RWPE1 (cell line): ENCODE results near the gene TSPAN4.

Experiments
- CTCF ChIA-PET: fragments of 350-600 bp; sonication (Branson Sonifier 250); formaldehyde crosslinking; extraction: SDS; loops from one replicate; lab custom pipeline; 2021; lab: Yijun Ruan, JAX
- POLR2A ChIA-PET: fragments of 400-600 bp; formaldehyde crosslinking; extraction: SDS; loops from one replicate; lab custom pipeline; 2020; ENCODE audit warnings: antibody characterized with exemption; ENCODE audit not compliant: low non-redundant PET; lab: Yijun Ruan, JAX
- DNase-seq: peaks from one replicate; pipeline ENCODE4 v3.0.0; 2012; ENCODE audit warnings: low spot score
- H3K27ac ChIP-seq: fragments of 450-650 bp; 2 replicates; pipeline ENCODE4 v1.5.1; 2017
- CTCF ChIP-seq: fragments of 450-650 bp; conservative IDR thresholded peaks from 2 replicates; pipeline ENCODE4 v1.5.1; 2017; ENCODE audit warnings: low read depth, mild to moderate bottlenecking

TSPAN4 gene

DNA sequence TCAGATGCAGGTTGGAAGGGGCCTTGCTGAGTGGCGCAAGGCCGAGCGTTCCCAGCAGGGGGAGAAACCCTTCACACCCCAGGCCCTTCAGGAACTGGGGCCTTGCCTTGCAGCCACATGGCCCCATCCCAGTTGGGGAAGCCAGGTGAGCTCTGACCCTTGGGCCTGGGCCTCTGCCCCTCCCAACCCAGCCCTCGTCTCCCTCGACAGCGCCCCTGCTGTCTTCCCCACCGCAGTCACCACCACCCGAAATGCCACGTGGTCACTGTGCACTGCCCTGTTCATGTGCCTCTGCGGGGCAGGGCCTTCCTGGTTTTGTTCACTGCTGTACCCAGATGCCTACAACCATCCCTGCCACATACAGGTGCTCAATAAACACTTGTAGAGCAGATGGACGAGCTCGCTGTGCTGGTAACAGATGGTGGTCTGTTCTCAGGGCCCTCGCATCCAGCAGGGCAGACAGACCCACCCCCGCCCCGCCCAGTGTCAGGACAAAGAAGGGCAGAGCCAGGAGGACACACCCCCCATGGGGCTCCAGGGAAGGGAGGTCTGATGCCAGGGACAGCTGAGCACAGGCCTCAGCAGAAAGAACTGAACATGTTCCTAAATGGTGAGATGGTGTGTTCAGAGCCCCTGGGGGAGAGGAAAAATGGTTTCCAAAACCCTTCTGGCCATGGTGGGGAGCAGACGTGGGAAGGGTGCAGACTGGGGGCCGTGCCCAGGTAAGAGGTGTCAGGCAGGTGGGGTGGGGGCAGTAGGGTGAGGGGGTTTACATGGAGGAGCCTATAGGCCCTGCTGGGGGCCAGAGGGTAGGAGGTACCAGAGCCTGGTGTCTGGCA is 4.0 kb upstream of the TSPAN4 start:
- no peak for TF ChIP-seq CTCF
- ChIA-PET CTCF (no interaction called here), POLR2A (interaction anchor here (1.0 kb wide), 1 partner anchor 18 kb away, joined by 3 read pairs; no protein-coding TSS in a partner anchor)
- no peak for DNase-seq
- peak overlapping the region; percentile 99 for H3K27ac ChIP-seq

DNA sequence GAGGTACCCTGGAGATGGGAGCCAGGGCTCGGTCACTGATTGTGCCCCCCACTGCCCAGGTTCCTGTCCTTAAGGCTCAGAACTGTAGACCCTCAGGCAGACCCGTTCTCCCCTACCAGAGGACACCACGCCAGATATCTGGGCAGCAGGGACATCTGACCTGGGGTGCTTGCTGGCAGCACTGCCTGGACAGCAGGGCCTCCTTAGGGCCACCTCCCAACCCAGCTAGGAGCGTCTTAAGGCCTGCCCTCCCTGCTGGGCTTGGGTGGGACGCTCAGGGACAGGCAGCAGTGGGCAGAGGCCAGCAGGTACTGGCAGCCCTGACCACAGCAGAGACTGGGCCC is 3.4 kb upstream of the TSPAN4 start:
- POLR2A ChIA-PET, result no interaction called here
- peak overlapping the region; percentile 99 for H3K27ac ChIP-seq
- no peak for TF ChIP-seq CTCF

DNA sequence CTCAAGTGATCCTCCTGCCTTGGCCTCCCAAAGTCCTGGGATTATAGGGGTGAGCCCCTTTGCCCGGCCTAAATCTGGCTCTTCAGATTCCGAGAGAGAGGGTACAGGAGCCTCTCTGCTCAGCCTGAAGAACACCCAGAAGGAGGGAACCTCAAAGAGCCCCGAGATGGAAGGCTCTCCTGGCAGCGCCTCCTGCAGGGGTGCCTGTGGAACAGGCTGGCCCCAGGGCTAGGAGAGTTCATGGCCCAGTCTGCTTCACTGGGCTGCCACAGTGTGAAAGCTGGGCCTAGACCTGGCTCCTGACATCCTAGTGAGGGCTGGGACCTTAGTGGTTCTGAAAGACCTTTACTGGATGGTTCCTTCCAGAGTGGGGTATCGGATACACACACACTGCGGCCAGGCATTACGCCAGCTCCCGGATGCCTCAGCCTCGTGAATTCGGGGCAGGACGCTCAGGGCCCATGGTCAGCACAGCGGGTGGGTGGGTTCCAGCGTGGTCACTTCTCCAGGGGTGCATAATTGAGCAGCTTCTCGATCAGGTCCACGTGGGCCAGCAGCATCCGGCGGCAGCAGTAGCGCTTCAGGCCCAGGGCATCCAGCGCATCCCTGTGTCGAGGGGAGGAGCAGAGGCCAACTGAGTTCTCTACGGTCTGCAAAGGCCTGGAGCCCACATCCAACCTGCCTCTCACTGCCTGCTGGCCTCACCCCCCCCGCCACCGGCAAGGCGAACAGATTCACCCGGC is 2.6 kb upstream of the TSPAN4 start:
- DNase-seq, result no peak
- ChIA-PET POLR2A (no interaction called here), CTCF (interaction anchor here (0.6 kb wide), 2 partner anchors 212 to 313 kb away, joined by 3 read pairs; no protein-coding TSS in a partner anchor)
- peak overlapping the region; percentile 99 for H3K27ac ChIP-seq
- peak; percentile 18; the same call in 1 of the 2 replicates for TF ChIP-seq CTCF

More for the DNA sequence above, 3.4 kb upstream of the TSPAN4 start:
- CTCF ChIA-PET, result no interaction called here
- no peak for DNase-seq

- no peak for TF ChIP-seq CTCF
- ChIA-PET CTCF (no interaction called here), POLR2A (interaction anchor here (1.3 kb wide), 1 partner anchor 23 kb away, joined by 4 read pairs; the partner anchor contains the start of gene PNPLA2)
- DNase-seq, result no peak
- peak overlapping the region; percentile 99 for H3K27ac ChIP-seq
Measured at GRCh38 chr11:841981-842369, 677 bp upstream of the TSPAN4 start.

DNA sequence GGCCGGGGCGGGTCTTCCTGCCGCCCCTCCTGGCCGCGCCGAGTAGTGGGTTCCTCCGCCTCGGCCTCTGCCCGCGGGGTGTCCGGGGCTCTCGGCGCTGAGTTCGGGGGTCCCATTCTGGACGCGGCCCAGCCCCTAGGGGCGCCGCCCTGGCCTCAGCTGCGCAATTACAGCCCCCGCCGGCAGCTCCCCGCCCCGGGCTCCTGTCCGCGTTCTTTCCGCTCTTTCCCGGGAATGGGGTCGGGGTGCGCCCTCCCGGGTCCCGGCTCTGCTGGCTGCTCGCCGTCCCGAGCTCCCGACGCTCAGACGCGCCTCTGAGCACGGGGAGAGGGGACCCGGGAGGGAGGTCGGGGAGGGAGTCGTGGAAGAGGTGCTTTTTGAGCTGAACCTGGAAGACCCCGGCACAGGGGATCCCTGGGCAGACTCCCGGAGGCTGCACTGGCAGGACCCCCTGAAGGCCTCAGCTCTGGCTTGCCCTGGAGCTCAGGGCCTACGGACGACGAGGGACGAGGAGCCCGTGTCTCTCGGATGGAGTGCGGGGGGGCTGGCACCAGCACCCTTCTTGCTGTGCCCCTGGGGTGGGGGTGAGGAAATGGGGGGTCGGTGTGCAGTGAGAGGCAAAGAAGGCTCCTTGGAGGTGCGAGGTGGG is 558 bp downstream of the TSPAN4 start:
- no peak for DNase-seq
- ChIA-PET POLR2A (interaction anchor here (0.5 to 1.7 kb wide), 7 partner anchors 9 to 235 kb away, joined by 3 to 7 read pairs (median 4); partner anchors contain the start of gene CD151), CTCF (interaction anchor here (0.6 kb wide), 2 partner anchors 35 to 187 kb away, joined by 3 read pairs; no protein-coding TSS in a partner anchor)
- no peak for TF ChIP-seq CTCF
- peak overlapping the region; percentile 99 for H3K27ac ChIP-seq
